Mesothelial cell of epicardium (in vitro differentiated cells): Measurements from ENCODE around the gene KRT6B. TPM values are rescaled to one million over a fixed set of nuclear protein-coding genes. Genes with fewer than 3 reads are reported as not detected.

Experiments
- DNase-seq, 2 experiments: peaks; one replicate each; pipeline ENCODE4 v3.0.0; 2021; ENCODE audit warnings: low spot score in 2 of 2; ENCODE audit not compliant: unreplicated experiment in 2 of 2
- H3K27ac Mint-ChIP-seq: 2 replicates; pipeline ENCODE4 v1.8.0; 2021; ENCODE audit warnings: mixed read lengths
- H3K27me3 Mint-ChIP-seq: 2 replicates; pipeline ENCODE4 v1.8.0; 2021; ENCODE audit warnings: low read depth, mixed read lengths
- H3K36me3 Mint-ChIP-seq: 2 replicates; pipeline ENCODE4 v1.8.0; 2021; ENCODE audit warnings: mixed read lengths
- H3K4me1 Mint-ChIP-seq: 2 replicates; pipeline ENCODE4 v1.8.0; 2021; ENCODE audit warnings: mixed read lengths
- H3K4me3 Mint-ChIP-seq: 2 replicates; pipeline ENCODE4 v1.8.0; 2021; ENCODE audit warnings: mild to moderate bottlenecking, moderate library complexity, mixed read lengths
- H3K9me3 Mint-ChIP-seq: 2 replicates; pipeline ENCODE4 v1.8.0; 2021; ENCODE audit warnings: mixed read lengths
- CTCF ChIP-seq: fragments of 200-600 bp; sonication (generic); IDR thresholded peaks from one replicate; pipeline ENCODE4 v1.5.0; 2021; ENCODE audit warnings: antibody characterized with exemption; ENCODE audit not compliant: unreplicated experiment
- total RNA-seq: library from RNA; stranded (reverse); gene quantifications from 3 replicates; pipeline ENCODE4 v1.2.1, GENCODE V29; 2021

KRT6B gene
- total RNA-seq, 1 donor from 2014 or later = not detected

- no peak overlapping the region for H3K4me3 Mint-ChIP-seq
- DNase-seq = no peak
- H3K27ac Mint-ChIP-seq = no peak overlapping the region
- H3K27me3 Mint-ChIP-seq = peaks cover 2% of the 10 kb centered on the region
- no peaks in the 10 kb centered on the region for H3K4me1 Mint-ChIP-seq
- no peak for TF ChIP-seq CTCF
- no peaks in the 10 kb centered on the region for H3K9me3 Mint-ChIP-seq
- no peaks in the 10 kb centered on the region for H3K36me3 Mint-ChIP-seq
These were observed 48.4 kb downstream of the KRT6B start for GRCh38 chr12:52403561-52403960.

- Mint-ChIP-seq H3K27ac (no peak overlapping the region), H3K36me3 (no peaks in the 10 kb centered on the region), H3K27me3 (no peaks in the 10 kb centered on the region), H3K9me3 (no peaks in the 10 kb centered on the region), H3K4me3 (no peak overlapping the region), H3K4me1 (no peaks in the 10 kb centered on the region)
- TF ChIP-seq CTCF = no peak
- DNase-seq = no peak
These were observed 48.9 kb downstream of the KRT6B start for GRCh38 chr12:52402873-52403540.

- no peak for TF ChIP-seq CTCF
- Mint-ChIP-seq H3K36me3 (no peaks in the 10 kb centered on the region), H3K27ac (no peak overlapping the region), H3K9me3 (no peaks in the 10 kb centered on the region), H3K4me1 (no peaks in the 10 kb centered on the region), H3K4me3 (no peak overlapping the region), H3K27me3 (peaks cover under 1% of the 10 kb centered on the region)
- no peak for DNase-seq
These were observed 49.6 kb downstream of the KRT6B start for GRCh38 chr12:52402377-52402776.

DNA sequence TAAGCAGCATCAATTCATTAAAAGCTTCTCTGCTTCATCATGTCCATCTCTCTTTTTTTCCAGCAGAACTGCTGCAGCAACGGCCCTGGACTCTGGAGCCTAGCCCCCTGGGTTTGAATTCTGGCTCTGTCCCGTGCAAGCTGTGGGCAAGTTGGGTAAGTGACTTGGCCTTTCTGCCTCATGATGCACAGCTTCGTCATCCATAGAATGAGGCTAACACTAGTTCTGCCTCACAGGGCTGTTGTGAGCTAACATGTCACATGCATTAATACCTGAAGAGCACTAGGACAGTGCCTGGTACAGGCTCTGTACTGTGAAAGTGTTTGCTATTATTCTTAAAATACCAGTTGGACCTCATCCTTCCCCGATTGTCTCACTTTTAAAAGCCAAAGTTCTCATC, 50.0 kb downstream of the KRT6B start:
- H3K4me1 Mint-ChIP-seq = no peaks in the 10 kb centered on the region
- no peaks in the 10 kb centered on the region for H3K36me3 Mint-ChIP-seq
- H3K4me3 Mint-ChIP-seq = no peak overlapping the region
- no peaks in the 10 kb centered on the region for H3K9me3 Mint-ChIP-seq
- DNase-seq = no peak
- peaks cover 5% of the 10 kb centered on the region for H3K27me3 Mint-ChIP-seq
- no peak for TF ChIP-seq CTCF
- H3K27ac Mint-ChIP-seq = no peak overlapping the region

DNA sequence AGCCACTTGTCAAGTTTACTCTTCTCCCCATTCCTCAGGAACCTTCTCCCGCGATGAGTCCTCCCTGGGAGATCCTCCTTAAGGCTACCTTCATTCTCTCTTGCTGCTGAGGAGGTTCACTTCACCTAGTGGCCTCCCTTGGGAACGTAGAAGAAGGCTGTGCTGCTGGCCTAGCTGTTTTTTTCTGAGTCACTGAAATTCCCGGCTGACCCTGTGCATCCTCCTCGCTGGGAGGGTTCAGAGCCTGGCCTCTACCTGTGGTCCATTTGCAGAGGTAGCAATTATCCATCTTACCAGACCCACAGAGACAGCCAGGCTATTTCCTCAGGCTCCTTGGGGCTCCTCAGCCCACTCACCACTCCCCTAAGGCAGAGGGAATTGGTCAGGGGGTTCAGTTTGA, 50.4 kb downstream of the KRT6B start:
- no peak overlapping the region for H3K27ac Mint-ChIP-seq
- H3K9me3 Mint-ChIP-seq = no peaks in the 10 kb centered on the region
- TF ChIP-seq CTCF = no peak
- H3K36me3 Mint-ChIP-seq = no peaks in the 10 kb centered on the region
- no peak overlapping the region for H3K4me3 Mint-ChIP-seq
- DNase-seq = no peak
- H3K4me1 Mint-ChIP-seq = no peaks in the 10 kb centered on the region
- peaks cover 9% of the 10 kb centered on the region for H3K27me3 Mint-ChIP-seq

DNA sequence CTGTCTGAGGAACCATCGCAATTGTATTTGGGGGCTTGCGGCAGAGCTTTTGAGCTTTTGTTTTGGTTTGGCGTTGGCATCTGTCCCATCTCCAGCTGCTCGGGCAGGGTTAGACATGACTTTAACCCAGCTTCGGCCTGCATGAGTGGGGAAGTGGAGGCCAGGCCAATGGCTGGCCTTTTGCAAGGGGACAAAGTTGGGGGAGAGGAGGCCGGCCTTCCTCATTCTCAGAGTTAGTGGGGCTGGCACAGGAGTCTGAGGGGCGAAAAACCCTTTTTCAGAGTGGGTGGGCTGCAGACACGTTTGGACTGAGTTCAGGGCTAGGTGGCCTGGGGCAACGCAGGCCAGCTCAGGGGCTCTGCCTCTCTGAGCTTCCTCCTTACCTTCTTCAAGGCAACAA, 51.0 kb downstream of the KRT6B start:
- H3K4me1 Mint-ChIP-seq = no peaks in the 10 kb centered on the region
- peaks cover 14% of the 10 kb centered on the region for H3K27me3 Mint-ChIP-seq
- H3K4me3 Mint-ChIP-seq = no peak overlapping the region
- TF ChIP-seq CTCF = no peak
- DNase-seq = no peak
- no peaks in the 10 kb centered on the region for H3K9me3 Mint-ChIP-seq
- H3K36me3 Mint-ChIP-seq = no peaks in the 10 kb centered on the region
- no peak overlapping the region for H3K27ac Mint-ChIP-seq
